Measurements from ENCODE around the gene PROK1. TPM values are rescaled to one million over a fixed set of nuclear protein-coding genes. Genes with fewer than 3 reads are reported as not detected.

Gene PROK1
- total RNA-seq, 2 experiments from 2014 or later = not detected

GRCh38 chr1:110503471-110503870 lies 52.5 kb downstream of the PROK1 start:
- no peak for DNase-seq (ENCODE audit: low spot score)
- intact Hi-C loops (cut with micrococcal nuclease; ENCODE audit: unreplicated experiment) = no loop called here
- Histone ChIP-seq H2AFZ (ENCODE audit: low read length) (no peak overlapping the region), H3K9me2 (ENCODE audit: insufficient read depth, low read length) (no peaks in the 10 kb centered on the region), H3K27ac (ENCODE audit: low read depth, low read length, poor library complexity, severe bottlenecking) (no peak overlapping the region), H3K4me2 (ENCODE audit: low read length) (no peak overlapping the region), H3K36me3 (ENCODE audit: insufficient read depth, low read length) (no peaks in the 10 kb centered on the region), H3K4me1 (ENCODE audit: insufficient read depth, low read length, poor library complexity, severe bottlenecking) (peaks cover 2% of the 10 kb centered on the region), H3K4me3 (ENCODE audit: low read depth, low read length, poor library complexity, severe bottlenecking) (no peak overlapping the region), H3K79me2 (ENCODE audit: insufficient read depth, low read depth, low read length) (no peaks in the 10 kb centered on the region), H3K9me3 (ENCODE audit: low read length) (no peaks in the 10 kb centered on the region), H4K20me1 (ENCODE audit: insufficient read depth, low read length) (no peaks in the 10 kb centered on the region)
- BruUV-seq (replicated peaks) = no TSS peak
- POLR2A ChIA-PET = interaction anchor here (0.6 to 1.0 kb wide), 2 partner anchors 16 to 276 kb away, joined by 3 read pairs; no protein-coding TSS in a partner anchor
- CTCF ChIA-PET (ENCODE audit: unreplicated experiment) = no interaction called here
- TF ChIP-seq EZH2phosphoT487 (IDR thresholded peaks at IDR 0.05; ENCODE audit: borderline replicate concordance, low read depth, low read length) = no peak
- no peak for TF ChIP-seq CTCF (conservative IDR thresholded peaks at IDR 0.05; ENCODE audit: low read length)

GRCh38 chr1:110504226-110504625 lies 53.3 kb downstream of the PROK1 start:
- H3K4me2 ChIP-seq (ENCODE audit: low read length) = no peak overlapping the region
- peaks cover 2% of the 10 kb centered on the region for H3K4me1 ChIP-seq (ENCODE audit: insufficient read depth, low read length, poor library complexity, severe bottlenecking)
- H4K20me1 ChIP-seq (ENCODE audit: insufficient read depth, low read length) = no peaks in the 10 kb centered on the region
- H3K9me3 ChIP-seq (ENCODE audit: low read length) = no peaks in the 10 kb centered on the region
- intact Hi-C loops (cut with micrococcal nuclease; ENCODE audit: unreplicated experiment) = no loop called here
- H3K27ac ChIP-seq (ENCODE audit: low read depth, low read length, poor library complexity, severe bottlenecking) = no peak overlapping the region
- no peak for DNase-seq (ENCODE audit: low spot score)
- H3K4me3 ChIP-seq (ENCODE audit: low read depth, low read length, poor library complexity, severe bottlenecking) = no peak overlapping the region
- POLR2A ChIA-PET = no interaction called here
- H3K9me2 ChIP-seq (ENCODE audit: insufficient read depth, low read length) = no peaks in the 10 kb centered on the region
- no peak overlapping the region for H2AFZ ChIP-seq (ENCODE audit: low read length)
- no peak for TF ChIP-seq EZH2phosphoT487 (IDR thresholded peaks at IDR 0.05; ENCODE audit: borderline replicate concordance, low read depth, low read length)
- no peak for TF ChIP-seq CTCF (conservative IDR thresholded peaks at IDR 0.05; ENCODE audit: low read length)
- no TSS peak for BruUV-seq (replicated peaks)
- no peaks in the 10 kb centered on the region for H3K36me3 ChIP-seq (ENCODE audit: insufficient read depth, low read length)
- CTCF ChIA-PET (ENCODE audit: unreplicated experiment) = no interaction called here
- no peaks in the 10 kb centered on the region for H3K79me2 ChIP-seq (ENCODE audit: insufficient read depth, low read depth, low read length)

- no peaks in the 10 kb centered on the region for H3K9me3 ChIP-seq (ENCODE audit: low read length)
- CTCF ChIA-PET (ENCODE audit: unreplicated experiment) = no interaction called here
- no peak overlapping the region for H2AFZ ChIP-seq (ENCODE audit: low read length)
- H3K79me2 ChIP-seq (ENCODE audit: insufficient read depth, low read depth, low read length) = no peaks in the 10 kb centered on the region
- no peak overlapping the region for H3K27ac ChIP-seq (ENCODE audit: low read depth, low read length, poor library complexity, severe bottlenecking)
- POLR2A ChIA-PET = no interaction called here
- intact Hi-C loops (cut with micrococcal nuclease; ENCODE audit: unreplicated experiment) = no loop called here
- peaks cover 2% of the 10 kb centered on the region for H3K4me1 ChIP-seq (ENCODE audit: insufficient read depth, low read length, poor library complexity, severe bottlenecking)
- H3K4me3 ChIP-seq (ENCODE audit: low read depth, low read length, poor library complexity, severe bottlenecking) = no peak overlapping the region
- H3K36me3 ChIP-seq (ENCODE audit: insufficient read depth, low read length) = no peaks in the 10 kb centered on the region
- no peak for DNase-seq (ENCODE audit: low spot score)
- TF ChIP-seq EZH2phosphoT487 (IDR thresholded peaks at IDR 0.05; ENCODE audit: borderline replicate concordance, low read depth, low read length) = no peak
- no peaks in the 10 kb centered on the region for H4K20me1 ChIP-seq (ENCODE audit: insufficient read depth, low read length)
- no peak overlapping the region for H3K4me2 ChIP-seq (ENCODE audit: low read length)
- no peaks in the 10 kb centered on the region for H3K9me2 ChIP-seq (ENCODE audit: insufficient read depth, low read length)
- no TSS peak for BruUV-seq (replicated peaks)
These were observed 54.6 kb downstream of the PROK1 start for GRCh38 chr1:110505596-110505995.

Measured in OCI-LY7 (cell line).